SU-DHL-6 (cell line): Measurements from ENCODE around the gene TMEM235.

Source experiments
- EZH2phosphoT487 ChIP-seq: fragments of 200-600 bp; sonication (generic), shearing (Covaris generic); conservative IDR thresholded peaks from 2 replicates; pipeline ENCODE4 v1.6.1; 2018; ENCODE audit warnings: mild to moderate bottlenecking, antibody characterized with exemption, low read length, moderate library complexity, mixed read lengths
- TF ChIP-seq, protein P1 (sequence below): fragments of 200-600 bp; sonication (generic); IDR thresholded peaks from one replicate; pipeline ENCODE4 v1.5.1; 2017; ENCODE audit warnings: antibody characterized with exemption, mild to moderate bottlenecking, low read length, moderate library complexity; ENCODE audit not compliant: insufficient read depth, poor library complexity, severe bottlenecking

DNA sequence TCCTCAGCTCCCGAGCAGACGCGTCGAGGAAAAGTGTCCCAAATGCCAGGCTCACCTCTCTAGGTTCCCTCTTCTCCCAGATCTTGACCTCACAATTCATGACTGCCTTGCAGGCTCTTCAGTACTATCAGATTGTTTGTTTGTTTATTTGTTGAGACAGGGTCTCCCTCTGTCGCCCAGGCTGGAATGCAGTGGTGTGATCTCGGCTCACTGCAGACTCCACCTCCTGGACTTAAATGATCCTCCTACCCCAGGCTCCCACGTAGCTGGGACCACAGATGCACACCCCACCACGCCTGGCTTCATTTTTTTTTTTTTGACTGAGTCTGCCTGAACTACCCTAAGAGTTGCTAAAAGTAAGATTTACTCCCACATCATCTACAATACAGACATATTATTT, 15.9 kb downstream of the TMEM235 start:
- TF ChIP-seq, protein P1, sequence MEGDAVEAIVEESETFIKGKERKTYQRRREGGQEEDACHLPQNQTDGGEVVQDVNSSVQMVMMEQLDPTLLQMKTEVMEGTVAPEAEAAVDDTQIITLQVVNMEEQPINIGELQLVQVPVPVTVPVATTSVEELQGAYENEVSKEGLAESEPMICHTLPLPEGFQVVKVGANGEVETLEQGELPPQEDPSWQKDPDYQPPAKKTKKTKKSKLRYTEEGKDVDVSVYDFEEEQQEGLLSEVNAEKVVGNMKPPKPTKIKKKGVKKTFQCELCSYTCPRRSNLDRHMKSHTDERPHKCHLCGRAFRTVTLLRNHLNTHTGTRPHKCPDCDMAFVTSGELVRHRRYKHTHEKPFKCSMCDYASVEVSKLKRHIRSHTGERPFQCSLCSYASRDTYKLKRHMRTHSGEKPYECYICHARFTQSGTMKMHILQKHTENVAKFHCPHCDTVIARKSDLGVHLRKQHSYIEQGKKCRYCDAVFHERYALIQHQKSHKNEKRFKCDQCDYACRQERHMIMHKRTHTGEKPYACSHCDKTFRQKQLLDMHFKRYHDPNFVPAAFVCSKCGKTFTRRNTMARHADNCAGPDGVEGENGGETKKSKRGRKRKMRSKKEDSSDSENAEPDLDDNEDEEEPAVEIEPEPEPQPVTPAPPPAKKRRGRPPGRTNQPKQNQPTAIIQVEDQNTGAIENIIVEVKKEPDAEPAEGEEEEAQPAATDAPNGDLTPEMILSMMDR: no peak
- no peak for TF ChIP-seq EZH2phosphoT487
